ENCODE measurements around the gene MYBPC2. TPM values are rescaled to one million over a fixed set of nuclear protein-coding genes. Genes with fewer than 3 reads are reported as not detected.

Gene MYBPC2
- total and polyA plus RNA-seq, 2 of the 4 experiments (the other 2 are of a cell fraction), result not detected

- Histone ChIP-seq H4K5ac (ENCODE audit: low read depth, low read length) (no peak within 1 kb of the TSS), H3K18ac (ENCODE audit: low read depth, low read length) (no peak within 1 kb of the TSS), H4K8ac (ENCODE audit: low read depth in 2 of 2, low read length in 2 of 2) (no peak within 1 kb of the TSS), H3K79me1 (ENCODE audit: low read depth in 1 of 2, low read length in 2 of 2) (peaks cover 5 to 10% of the 10 kb centered on the region in 2 experiments; a peak in 3 of 4 replicates), H3K14ac (replicated peaks; ENCODE audit: low read depth, low read length) (no peak within 1 kb of the TSS), H3K36me3 (ENCODE audit: control insufficient read depth, insufficient read depth, low read length) (no peaks in the 10 kb centered on the region), H2AFZ (replicated peaks; ENCODE audit: low read length, poor library complexity) (peak within 1 kb of the TSS; percentile 43), H3K23ac (ENCODE audit: low read depth, low read length) (no peak within 1 kb of the TSS), H2BK5ac (ENCODE audit: low read depth, low read length, poor library complexity, severe bottlenecking) (no peak within 1 kb of the TSS), H2BK120ac (ENCODE audit: low read depth, low read length) (no peak within 1 kb of the TSS), H3K4ac (ENCODE audit: low read depth, low read length) (no peak within 1 kb of the TSS), H2BK15ac (ENCODE audit: low read depth, low read length) (no peak within 1 kb of the TSS), H2BK20ac (ENCODE audit: low read depth, low read length) (no peak within 1 kb of the TSS), H3K4me1 (ENCODE audit: control insufficient read depth, insufficient read depth, low read length) (peaks cover 3% of the 10 kb centered on the region), H3K9me3 (ENCODE audit: control insufficient read depth, insufficient read depth, low read length) (no peaks in the 10 kb centered on the region), H3K9me1 (ENCODE audit: insufficient read depth, low read length) (no peaks in the 10 kb centered on the region; the same call in 1 of the 2 replicates), H3K27me3 (ENCODE audit: control insufficient read depth, insufficient read depth, low read length) (no peaks in the 10 kb centered on the region), H3K4me3 (ENCODE audit: insufficient read depth, low read depth, low read length) (no peak within 1 kb of the TSS), H4K91ac (ENCODE audit: insufficient read depth, low read depth, low read length) (no peak within 1 kb of the TSS), H2AK9ac (replicated peaks; ENCODE audit: low read depth, low read length, poor library complexity) (no peak within 1 kb of the TSS), H2AK5ac (ENCODE audit: low read depth, low read length) (no peak within 1 kb of the TSS), H3K4me2 (ENCODE audit: low read depth, low read length) (no peak within 1 kb of the TSS), H3K27ac (ENCODE audit: insufficient read depth, low read length) (no peak within 1 kb of the TSS), H3K56ac (ENCODE audit: extremely low read depth, insufficient read depth, low read length) (no peak within 1 kb of the TSS), H4K20me1 (ENCODE audit: insufficient read depth, low read length) (no peaks in the 10 kb centered on the region), H3K9ac (ENCODE audit: low read depth, low read length) (no peak within 1 kb of the TSS)
- TF ChIP-seq RAD21 (IDR thresholded peaks at IDR 0.05; ENCODE audit: low read length) (no peak), ELK1 (IDR thresholded peaks at IDR 0.05; ENCODE audit: borderline replicate concordance, low read depth, low read length) (no peak), RFX5 (IDR thresholded peaks at IDR 0.05; ENCODE audit: low read depth, low read length) (no peak), BHLHE40 (IDR thresholded peaks at IDR 0.05; ENCODE audit: low read depth, low read length) (no peak), POLR2A (IDR thresholded peaks at IDR 0.05; ENCODE audit: low read depth, low read length) (no peak), MAFK (IDR thresholded peaks at IDR 0.05; ENCODE audit: low read depth, low read length) (no peak), CEBPB (IDR thresholded peaks at IDR 0.05; ENCODE audit: low read depth, low read length) (no peak), MXI1 (IDR thresholded peaks at IDR 0.05; ENCODE audit: borderline replicate concordance, low read depth, low read length) (no peak), MAZ (IDR thresholded peaks at IDR 0.05; ENCODE audit: borderline replicate concordance, low read depth, low read length) (no peak), CHD1 (IDR thresholded peaks at IDR 0.05; ENCODE audit: low read depth, low read length) (no peak)
- ChIA-PET POLR2A (ENCODE audit: unreplicated experiment) (no interaction called here), CTCF (no interaction called here)
- no TSS peak for BruUV-seq (replicated peaks)
- in situ Hi-C loops (cut with MboI; ENCODE audit: low sequenced_read_pairs), result no loop called here
- DNase-seq (no peak), ATAC-seq (ENCODE audit: low read depth) (no peak)
- dilution Hi-C loops (cut with HindIII; ENCODE audit: low sequenced_read_pairs, unreplicated experiment), result no loop called here
- intact Hi-C loops (cut with micrococcal nuclease), result no loop called here
- 45% methylated on average over 4 of the region's 22 CpGs; no CpG with 5 or more reads in 1 of the 2 experiments for WGBS, 2 experiments (ENCODE audit: extremely low coverage in 2 of 2, insufficient read length in 1 of 2)
These were observed 81.2 kb downstream of the MYBPC2 start, which contains the start of gene ASPDH for GRCh38 chr19:50513746-50514345. ASPDH (minus strand) TSS chr19:50513913; CDS start chr19:50513823, 90 bp downstream.
